Stimulated activated CD8-positive, alpha-beta memory T cell treated with anti-CD3 and anti-CD28 coated beads, Interleukin-7, amount 100 ng/mL, for 1 hour (primary cell): ENCODE measurements around the gene GPRASP1.
"Not testable (repeated sequence)": the region's sequence is repeated elsewhere in the genome, so short reads cannot be mapped to it uniquely, and the experiment has no call there.

Experiments
- DNase-seq, 2 donors: peaks; one replicate each; pipeline ENCODE4 v3.0.0-alpha.2; 2020; ENCODE audit warnings: low read depth in 2 of 2

GPRASP1 gene

GRCh38 chrX:102651242-102652011, at the start of gene GPRASP1:
TSS of gene GPRASP1 (plus strand) at chrX:102651483. CDS start at chrX:102653914, 2,431 bp downstream.
- peak; percentile 20 to 34 for DNase-seq

- DNase-seq = no peak
These were observed 47.0 kb upstream of the GPRASP1 start for GRCh38 chrX:102604327-102604726.

DNA sequence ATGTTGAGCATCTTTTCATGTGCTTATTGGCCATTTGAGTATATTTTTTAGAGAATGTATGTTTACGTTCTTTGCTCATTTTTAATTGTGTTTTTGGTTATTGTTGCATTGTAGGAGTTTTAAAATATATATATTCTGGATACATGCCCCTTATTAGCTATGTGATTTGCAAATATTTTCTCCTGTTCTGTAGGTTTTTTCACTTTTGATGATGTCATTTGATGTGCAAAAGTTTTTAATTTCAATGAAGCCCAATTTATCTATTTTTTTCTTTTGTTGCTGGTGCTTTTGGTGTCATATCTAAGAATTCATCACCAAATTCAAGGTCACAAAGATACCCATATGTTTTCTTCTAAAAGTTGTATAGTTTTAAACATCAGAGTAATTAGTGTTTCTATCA, 45.2 kb upstream of the GPRASP1 start:
- DNase-seq = no peak

DNA sequence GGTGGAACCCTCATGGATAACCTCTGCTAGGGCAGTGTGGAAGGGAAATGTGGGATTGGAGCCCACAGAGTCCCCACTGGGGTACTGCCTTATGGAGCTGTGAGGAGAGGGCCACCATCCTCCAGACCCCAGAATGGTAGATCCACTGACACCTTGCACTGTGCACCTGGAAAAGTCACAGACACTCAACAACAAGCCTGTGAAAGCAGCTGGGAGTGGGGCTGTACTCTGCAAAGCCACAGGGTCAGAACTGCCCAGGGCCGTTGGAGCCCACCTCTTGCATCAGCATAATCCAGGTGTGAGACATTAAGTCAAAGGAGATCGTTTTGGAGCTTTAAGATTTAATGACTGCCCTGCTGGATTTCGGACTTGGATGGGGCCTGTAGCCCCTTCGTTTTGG, 40.4 kb upstream of the GPRASP1 start:
- no peak for DNase-seq

DNA sequence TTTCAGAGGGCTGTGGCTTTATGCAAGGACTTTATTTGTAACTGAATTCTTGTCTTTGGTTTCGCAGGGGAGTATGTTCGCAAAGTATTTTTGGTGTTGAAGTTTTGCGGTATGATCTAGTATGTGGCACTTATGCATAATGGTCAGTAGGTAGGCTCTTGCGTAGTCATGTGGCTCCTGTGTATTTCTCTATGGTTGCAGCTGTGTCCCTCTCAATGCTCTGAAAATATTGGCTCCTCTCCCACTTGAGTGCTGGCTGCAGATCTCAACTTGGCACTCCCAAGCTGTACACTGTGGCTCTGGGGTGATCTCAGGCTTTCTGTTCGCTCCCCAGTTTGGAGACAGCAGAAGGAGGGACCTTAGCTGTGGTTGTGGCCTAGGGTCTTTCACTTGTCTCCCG, 27.2 kb upstream of the GPRASP1 start:
- no peak for DNase-seq

DNA sequence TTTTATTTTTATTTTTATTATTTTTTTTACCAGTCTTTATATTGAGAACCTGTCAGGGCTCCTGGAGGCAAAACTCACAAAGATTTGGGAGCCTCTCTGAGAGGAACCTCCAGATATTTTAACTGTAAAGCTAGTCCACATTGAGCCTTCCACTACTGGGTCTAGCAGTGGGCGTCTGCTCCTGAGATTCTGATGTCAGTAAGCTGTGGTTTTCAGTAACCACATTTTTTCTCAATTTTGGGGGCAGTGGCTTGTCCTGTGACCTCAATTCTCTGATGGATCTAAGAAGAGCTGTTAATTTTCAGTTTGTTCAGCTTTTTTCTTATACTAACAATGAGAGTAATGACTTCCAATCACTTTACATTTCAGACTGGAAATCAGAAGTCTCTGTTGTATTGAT, 23.6 kb upstream of the GPRASP1 start:
- DNase-seq = no peak

DNA sequence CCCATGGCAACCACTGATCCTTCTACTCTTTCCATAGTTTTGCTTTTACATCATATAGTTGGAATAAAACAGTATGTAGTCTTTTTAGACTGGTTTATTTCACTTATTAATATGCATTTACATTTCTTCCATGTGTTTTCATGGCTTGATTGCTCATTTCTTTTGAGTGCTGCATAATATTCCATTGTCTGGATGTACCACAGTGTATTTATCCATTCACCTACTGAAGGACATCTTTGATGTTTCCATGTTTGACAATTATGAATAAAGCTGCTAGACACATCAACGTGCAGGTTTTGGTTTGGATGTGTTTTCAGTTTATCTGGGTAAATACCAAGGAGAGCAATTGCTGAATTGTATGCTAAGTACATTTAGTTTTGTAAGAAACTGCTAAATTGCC, 13.7 kb upstream of the GPRASP1 start:
- DNase-seq = no peak

DNA sequence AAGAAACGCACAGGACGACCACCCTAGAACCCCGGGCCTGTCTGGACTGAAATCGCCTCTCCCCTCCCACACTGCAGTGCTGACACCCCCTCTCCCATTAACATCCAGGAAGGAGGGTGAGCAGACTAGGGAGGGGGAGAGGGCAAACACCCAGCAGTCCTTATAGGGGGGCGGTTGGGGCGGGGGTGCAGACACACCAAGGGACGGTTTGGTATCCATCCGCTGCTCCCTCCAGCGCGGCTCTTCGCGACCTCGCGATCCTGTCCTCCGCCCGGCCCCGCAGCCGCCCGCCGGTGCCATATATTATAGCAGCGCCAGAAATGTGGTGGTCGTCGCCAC, 411 bp upstream of the GPRASP1 start:
- DNase-seq = no peak

DNA sequence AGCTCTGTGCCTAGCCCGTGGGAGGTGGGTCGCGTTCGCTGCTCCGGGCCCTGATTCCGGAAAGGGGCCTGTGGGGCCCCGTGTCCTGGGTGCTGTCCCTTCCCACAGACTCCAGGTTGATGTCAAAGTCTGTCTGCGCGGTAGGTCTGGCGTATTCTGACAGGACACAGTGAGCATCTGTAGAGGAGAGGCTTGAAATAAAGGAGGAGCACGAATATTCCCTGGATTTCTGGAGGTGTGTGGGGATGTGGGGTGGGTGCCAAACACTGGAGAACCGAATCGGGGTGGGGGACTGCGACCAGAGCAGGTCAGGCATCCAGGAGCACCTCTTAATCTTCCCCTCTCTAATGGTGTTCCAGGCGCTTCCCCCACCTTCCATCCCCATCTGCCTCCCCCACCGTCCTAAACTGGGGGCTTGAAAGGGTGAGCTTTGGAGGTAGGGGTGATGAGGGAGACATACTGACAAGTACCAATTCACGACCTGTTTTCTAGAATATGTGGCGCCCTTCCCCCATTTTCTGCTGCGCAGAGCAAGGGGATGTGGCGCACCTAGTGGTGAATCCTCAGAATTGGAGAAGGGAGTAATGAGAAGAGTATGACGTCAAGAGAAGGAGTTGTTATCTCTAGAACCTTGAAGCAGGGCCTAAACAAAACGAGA, 877 bp downstream of the GPRASP1 start:
- no peak for DNase-seq

DNA sequence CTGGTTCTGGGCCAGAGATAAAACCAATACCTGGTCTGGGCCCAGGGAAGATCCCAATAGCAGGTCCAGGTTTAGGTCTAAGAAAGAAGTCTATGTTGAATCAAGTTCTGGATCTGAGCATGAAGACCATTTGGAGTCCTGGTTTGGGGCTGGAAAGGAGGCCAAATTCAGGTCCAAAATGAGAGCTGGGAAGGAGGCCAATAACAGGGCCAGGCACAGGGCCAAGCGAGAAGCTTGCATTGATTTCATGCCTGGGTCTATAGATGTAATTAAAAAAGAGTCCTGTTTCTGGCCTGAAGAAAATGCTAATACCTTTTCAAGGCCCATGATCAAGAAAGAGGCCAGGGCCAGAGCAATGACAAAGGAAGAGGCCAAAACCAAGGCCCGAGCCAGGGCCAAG, 3.4 kb downstream of the GPRASP1 start:
- DNase-seq = no peak

GRCh38 chrX:102658556-102658955, 7.3 kb downstream of the GPRASP1 start:
- no peak for DNase-seq

- DNase-seq = peak; percentile 64 to 65
These were observed 8.8 kb downstream of the GPRASP1 start for GRCh38 chrX:102659790-102660757.

- not testable (repeated sequence) for DNase-seq
These were observed 12.5 kb downstream of the GPRASP1 start for GRCh38 chrX:102663820-102664219.

DNA sequence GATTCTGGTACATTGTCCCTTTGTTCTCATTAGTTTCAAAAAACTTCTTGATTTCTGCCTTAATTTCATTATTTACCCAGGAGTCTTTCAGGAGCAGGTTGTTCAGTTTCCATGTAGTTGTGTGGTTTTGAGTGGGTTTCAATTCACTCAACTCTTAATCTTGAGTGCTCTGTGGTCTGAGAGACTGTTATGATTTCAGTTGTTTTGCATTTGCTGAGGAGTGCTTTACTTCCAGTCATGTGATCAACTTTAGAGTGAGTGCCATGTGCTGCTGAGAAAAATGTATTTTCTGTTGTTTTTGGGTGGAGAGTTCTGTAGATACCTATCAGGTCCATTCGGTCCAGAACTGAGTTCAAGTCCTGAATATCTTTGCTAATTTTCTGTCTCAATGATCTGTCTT, 15.8 kb downstream of the GPRASP1 start:
- DNase-seq = not testable (repeated sequence)

GRCh38 chrX:102669526-102669925, 18.2 kb downstream of the GPRASP1 start:
- DNase-seq = no peak

DNA sequence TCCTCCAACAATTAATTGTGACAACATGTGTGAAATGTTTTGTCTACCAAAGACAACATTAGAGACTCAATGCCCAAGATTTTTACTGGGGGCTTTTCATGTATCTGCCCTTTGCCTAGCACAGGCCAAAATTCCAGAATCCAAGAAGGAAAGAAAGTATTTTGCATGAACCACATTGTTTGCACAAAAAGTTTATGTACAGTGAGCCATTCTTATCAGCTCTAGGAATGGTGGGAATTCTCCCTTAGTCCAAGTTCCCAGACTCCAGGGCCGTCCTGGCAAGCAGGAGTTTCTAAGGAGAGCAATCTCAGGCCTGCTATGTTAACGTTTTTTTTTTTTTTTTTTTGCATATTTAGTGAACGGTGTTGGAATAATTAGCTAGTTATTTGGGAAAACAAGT, 21.6 kb downstream of the GPRASP1 start:
- DNase-seq = no peak

DNA sequence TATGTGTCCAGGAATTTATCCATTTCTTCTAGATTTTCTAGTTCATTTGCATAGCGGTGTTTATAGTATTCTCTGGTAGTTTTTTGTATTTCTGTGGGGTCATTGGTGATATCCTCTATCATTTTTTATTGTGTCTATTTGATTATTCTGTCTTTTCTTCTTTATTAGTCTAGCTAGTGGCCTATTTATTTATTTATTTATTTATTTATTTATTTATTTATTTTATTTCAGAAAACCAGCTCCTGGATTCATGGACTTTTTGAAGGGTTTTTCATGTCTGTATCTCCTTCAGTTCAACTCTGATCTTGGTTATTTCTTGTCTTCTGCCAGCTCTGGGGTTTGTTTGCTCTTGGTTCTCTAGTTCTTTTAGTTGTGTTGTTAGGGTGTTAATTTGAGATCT, 26.2 kb downstream of the GPRASP1 start:
- DNase-seq = not testable (repeated sequence)

GRCh38 chrX:102684772-102685520, 33.7 kb downstream of the GPRASP1 start:
- DNase-seq = no peak

- no peak for DNase-seq
These were observed 43.5 kb downstream of the GPRASP1 start for GRCh38 chrX:102694749-102695148.

- DNase-seq = no peak
These were observed 45.0 kb downstream of the GPRASP1 start for GRCh38 chrX:102696306-102696705.

DNA sequence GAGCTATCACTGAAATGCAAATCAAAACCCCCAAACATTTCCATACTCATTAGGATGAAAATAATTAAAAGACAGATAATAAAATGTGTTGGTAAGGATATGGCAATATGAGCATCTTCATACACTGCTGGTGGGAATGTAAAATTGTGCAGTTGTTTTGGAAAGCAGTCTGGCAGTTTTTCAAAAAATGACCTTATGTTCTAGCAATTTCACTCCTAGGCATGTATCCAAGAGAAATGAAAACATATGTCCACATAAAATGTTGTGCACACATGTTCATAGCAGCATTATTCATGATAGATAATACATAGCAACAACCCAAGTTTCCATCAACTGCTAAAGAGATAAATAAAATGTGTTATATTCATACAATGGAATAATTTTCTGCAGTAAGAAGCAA, 46.2 kb downstream of the GPRASP1 start:
- DNase-seq = no peak
